Glutamatergic neuron (in vitro differentiated cells): Measurements from ENCODE around the gene COQ2. TPM values are rescaled to one million over a fixed set of nuclear protein-coding genes. Genes with fewer than 3 reads are reported as not detected.

Source experiments
- DNase-seq: peaks from one replicate; pipeline ENCODE4 v3.0.0; 2022
- H3K27ac Mint-ChIP-seq: one replicate; pipeline ENCODE4 v1.8.0; 2020; ENCODE audit warnings: mild to moderate bottlenecking, mixed read lengths, inconsistent platforms; ENCODE audit not compliant: unreplicated experiment
- H3K27me3 Mint-ChIP-seq: one replicate; pipeline ENCODE4 v1.8.0; 2020; ENCODE audit warnings: mild to moderate bottlenecking, moderate library complexity, mixed read lengths, inconsistent platforms; ENCODE audit not compliant: unreplicated experiment
- H3K36me3 Mint-ChIP-seq: one replicate; pipeline ENCODE4 v1.8.0; 2020; ENCODE audit warnings: mild to moderate bottlenecking, mixed read lengths, inconsistent platforms; ENCODE audit not compliant: unreplicated experiment
- H3K4me1 Mint-ChIP-seq: one replicate; pipeline ENCODE4 v1.8.0; 2020; ENCODE audit warnings: mild to moderate bottlenecking, low read depth, mixed read lengths, inconsistent platforms; ENCODE audit not compliant: unreplicated experiment
- H3K4me3 Mint-ChIP-seq: one replicate; pipeline ENCODE4 v1.8.0; 2020; ENCODE audit warnings: mild to moderate bottlenecking, mixed read lengths, inconsistent platforms; ENCODE audit not compliant: unreplicated experiment
- H3K9me3 Mint-ChIP-seq: one replicate; pipeline ENCODE4 v1.8.0; 2020; ENCODE audit warnings: mild to moderate bottlenecking, moderate library complexity, mixed read lengths, inconsistent platforms; ENCODE audit not compliant: unreplicated experiment
- CTCF ChIP-seq: fragments of 200-600 bp; sonication (generic); IDR thresholded peaks from one replicate; pipeline ENCODE4 v1.5.0; 2021; ENCODE audit not compliant: partially characterized antibody, unreplicated experiment
- total RNA-seq: library from RNA; stranded (reverse); fragmentation: NEBNext Ultra II Directional; extraction: Animal tissue kit (Norgen Biotek cat#: 25700); gene quantifications from one replicate; pipeline ENCODE4 v1.2.1, GENCODE V29; 2021; ENCODE audit not compliant: unreplicated experiment

COQ2 gene
- total RNA-seq, 1 donor from 2014 or later: 5.3 TPM

GRCh38 chr4:83266689-83267088, 17.9 kb downstream of the COQ2 start:
- no peak overlapping the region for H3K4me3 Mint-ChIP-seq
- H3K27ac Mint-ChIP-seq: no peak overlapping the region
- no peak for DNase-seq
- no peaks in the 10 kb centered on the region for H3K4me1 Mint-ChIP-seq
- H3K36me3 Mint-ChIP-seq: no peaks in the 10 kb centered on the region
- no peaks in the 10 kb centered on the region for H3K9me3 Mint-ChIP-seq
- no peak for TF ChIP-seq CTCF
- no peaks in the 10 kb centered on the region for H3K27me3 Mint-ChIP-seq

- no peaks in the 10 kb centered on the region for H3K36me3 Mint-ChIP-seq
- H3K4me3 Mint-ChIP-seq: no peak overlapping the region
- H3K9me3 Mint-ChIP-seq: no peaks in the 10 kb centered on the region
- H3K27me3 Mint-ChIP-seq: no peaks in the 10 kb centered on the region
- H3K4me1 Mint-ChIP-seq: peaks cover 2% of the 10 kb centered on the region
- DNase-seq: no peak
- no peak for TF ChIP-seq CTCF
- no peak overlapping the region for H3K27ac Mint-ChIP-seq
Observed at GRCh38 chr4:83263106-83263505, 21.5 kb downstream of the COQ2 start.

- Mint-ChIP-seq H3K27ac (no peak overlapping the region), H3K9me3 (peaks cover 2% of the 10 kb centered on the region), H3K4me1 (peaks cover 6% of the 10 kb centered on the region), H3K4me3 (no peak overlapping the region), H3K27me3 (no peaks in the 10 kb centered on the region), H3K36me3 (no peaks in the 10 kb centered on the region)
- TF ChIP-seq CTCF: no peak
- no peak for DNase-seq
Observed at GRCh38 chr4:83262682-83263081, 21.9 kb downstream of the COQ2 start.

GRCh38 chr4:83261307-83261706, 23.3 kb downstream of the COQ2 start:
- Mint-ChIP-seq H3K9me3 (peaks cover 2% of the 10 kb centered on the region), H3K27me3 (no peaks in the 10 kb centered on the region), H3K4me3 (no peak overlapping the region), H3K36me3 (no peaks in the 10 kb centered on the region), H3K27ac (no peak overlapping the region), H3K4me1 (peaks cover 8% of the 10 kb centered on the region)
- TF ChIP-seq CTCF: no peak
- no peak for DNase-seq

- H3K27me3 Mint-ChIP-seq: no peaks in the 10 kb centered on the region
- no peak for DNase-seq
- peaks cover 2% of the 10 kb centered on the region for H3K9me3 Mint-ChIP-seq
- no peaks in the 10 kb centered on the region for H3K36me3 Mint-ChIP-seq
- H3K4me3 Mint-ChIP-seq: no peak overlapping the region
- TF ChIP-seq CTCF: no peak
- H3K27ac Mint-ChIP-seq: no peak overlapping the region
- H3K4me1 Mint-ChIP-seq: peaks cover 8% of the 10 kb centered on the region
Observed at GRCh38 chr4:83259586-83259985, 25.0 kb downstream of the COQ2 start.
